Upper lobe of left lung (tissue), 6 donors: ENCODE measurements around the gene TULP1. TPM values are rescaled to one million over a fixed set of nuclear protein-coding genes. Genes with fewer than 3 reads are reported as not detected.

Experiments used
- ATAC-seq, 2 donors: fragments of 200-7000 bp; cut with Tn5 transposase; one replicate each; pipeline ENCODE4 v1.9.1; 2022; ENCODE audit warnings: mild to moderate bottlenecking in 2 of 2, moderate library complexity in 2 of 2; ENCODE audit not compliant: low FRiP score in 2 of 2
- DNase-seq, 2 donors: peaks; one replicate each; pipeline ENCODE4 v3.0.0-alpha.2; 2019 to 2020
- H3K27ac ChIP-seq, 4 donors: fragments of 200-600 bp; sonication (generic); one replicate each; pipeline ENCODE4 v1.5.1; 2016 to 2019
- H3K27me3 ChIP-seq, 4 donors: fragments of 200-600 bp; sonication (generic); one replicate each; pipeline ENCODE4 v1.5.1; 2017 to 2019
- H3K36me3 ChIP-seq, 4 donors: fragments of 200-600 bp; sonication (generic); one replicate each; pipeline ENCODE4 v1.5.1; 2016 to 2019
- H3K4me1 ChIP-seq, 4 donors: fragments of 200-600 bp; sonication (generic); one replicate each; pipeline ENCODE4 v1.5.1; 2018 to 2019
- H3K4me3 ChIP-seq, 4 donors: fragments of 200-600 bp; sonication (generic); one replicate each; pipeline ENCODE4 v1.5.1; 2017 to 2019; ENCODE audit warnings: mild to moderate bottlenecking in 2 of 4, moderate library complexity in 1 of 4
- H3K9me3 ChIP-seq, 4 donors: fragments of 200-600 bp; sonication (generic); one replicate each; pipeline ENCODE4 v1.5.1; 2018 to 2019
- CTCF ChIP-seq, 6 experiments: fragments of 450-650 bp in 4 of 6; fragments of 200-600 bp in 2 of 6; sonication (generic) in 2 of 6; IDR thresholded peaks; one replicate each; pipeline ENCODE4 v1.5.1; 2016 to 2019; ENCODE audit warnings: antibody characterized with exemption in 6 of 6
- EP300 ChIP-seq, 4 donors: sonication (generic); formaldehyde crosslinking; IDR thresholded peaks; one replicate each; pipeline ENCODE4 v1.5.1; 2017; ENCODE audit warnings: antibody characterized with exemption in 4 of 4, control low read depth in 2 of 4
- POLR2A ChIP-seq, 4 donors: fragments of 450-650 bp; IDR thresholded peaks; one replicate each; pipeline ENCODE4 v1.5.1; 2016 to 2017; ENCODE audit warnings: antibody characterized with exemption in 4 of 4, mild to moderate bottlenecking in 2 of 4
- POLR2AphosphoS5 ChIP-seq, 2 donors: sonication (generic); formaldehyde crosslinking; IDR thresholded peaks; one replicate each; pipeline ENCODE4 v1.5.1; 2017; ENCODE audit warnings: antibody characterized with exemption in 2 of 2
- WGBS, 2 donors: methylation state at CpG; one replicate each; pipeline ENCODE4 v1.1.5; 2017 to 2018; 5-methylcytosine and 5-hydroxymethylcytosine counted together
- total RNA-seq, 6 donors: library from RNA; depleted of rRNA in 4 of 6; stranded (reverse); fragments of >200 nt in 4 of 6; gene quantifications; one replicate each; pipeline versions ENCODE4 v1.1.0 to v1.2.1, GENCODE V29; 2016 to 2021
- donor health status: DM: no; HTN: no; CAD: no; lungs with moderate emphysema.
- donor health status: DM: no; HTN: yes; CAD: no; lungs with severe emphysema.

TULP1 gene
- total RNA-seq, 6 donors from 2014 or later, result not detected

GRCh38 chr6:35499372-35499771 lies 13.3 kb downstream of the TULP1 start:
- H3K4me1 ChIP-seq, result peaks cover 17 to 39% (median 28%) of the 10 kb centered on the region in 4 donors
- H3K36me3 ChIP-seq, result no peaks in the 10 kb centered on the region
- no peak for ATAC-seq
- WGBS, 2 donors, result 80 to 86% methylated on average over 4 of the region's 4 CpGs
- H3K27me3 ChIP-seq, result peaks cover 0 to 12% (median 4%) of the 10 kb centered on the region in 4 donors
- TF ChIP-seq POLR2AphosphoS5 (IDR thresholded peaks at IDR 0.05) (no peak), EP300 (IDR thresholded peaks at IDR 0.05) (no peak), CTCF (IDR thresholded peaks at IDR 0.05) (no peak), POLR2A (IDR thresholded peaks at IDR 0.05) (no peak)
- no peak overlapping the region for H3K27ac ChIP-seq
- DNase-seq, result no peak
- H3K9me3 ChIP-seq, result no peaks in the 10 kb centered on the region
- H3K4me3 ChIP-seq, result no peak overlapping the region

GRCh38 chr6:35498422-35499067 lies 14.2 kb downstream of the TULP1 start:
- H3K27ac ChIP-seq, result peak overlapping the region; percentile 94 to 97 (median 95)
- no peaks in the 10 kb centered on the region for H3K36me3 ChIP-seq
- TF ChIP-seq POLR2A (IDR thresholded peaks at IDR 0.05) (no peak), CTCF (IDR thresholded peaks at IDR 0.05) (no peak), POLR2AphosphoS5 (IDR thresholded peaks at IDR 0.05) (no peak), EP300 (IDR thresholded peaks at IDR 0.05) (no peak)
- H3K9me3 ChIP-seq, result no peaks in the 10 kb centered on the region
- WGBS, 2 donors, result 31 to 43% methylated on average over 10 to 14 of the region's 14 CpGs
- no peak for DNase-seq
- no peak for ATAC-seq
- H3K4me1 ChIP-seq, result peaks cover 26 to 47% (median 36%) of the 10 kb centered on the region in 4 donors
- H3K27me3 ChIP-seq, result peaks cover 0 to 12% (median 4%) of the 10 kb centered on the region in 4 donors
- peak overlapping the region in 3 of 4 donors; percentile 75 to 95 (median 93) for H3K4me3 ChIP-seq

GRCh38 chr6:35497571-35498421 lies 14.9 kb downstream of the TULP1 start:
- WGBS, 2 donors, result 5 to 7% methylated on average over 44 to 48 of the region's 77 CpGs
- Histone ChIP-seq H3K9me3 (no peaks in the 10 kb centered on the region), H3K36me3 (no peaks in the 10 kb centered on the region), H3K4me1 (peaks cover 26 to 50% (median 41%) of the 10 kb centered on the region in 4 donors), H3K27ac (peak overlapping the region; percentile 94 to 97 (median 95)), H3K27me3 (peaks cover 0 to 12% (median 4%) of the 10 kb centered on the region in 4 donors), H3K4me3 (peak overlapping the region; percentile 44 to 95 (median 84))
- ATAC-seq, result peak; percentile 54 to 79
- peak; percentile 54 to 91 for DNase-seq
- TF ChIP-seq EP300 (IDR thresholded peaks at IDR 0.05), result no peak
- peak; percentile 63 to 65 for TF ChIP-seq POLR2AphosphoS5 (IDR thresholded peaks at IDR 0.05)

- Histone ChIP-seq H3K27ac (peak within 1 kb of the TSS; percentile 94 to 97 (median 95)), H3K36me3 (no peaks in the 10 kb centered on the region), H3K4me1 (peaks cover 34 to 58% (median 49%) of the 10 kb centered on the region in 4 donors), H3K4me3 (peak within 1 kb of the TSS; percentile 48 to 95 (median 84)), H3K9me3 (no peaks in the 10 kb centered on the region), H3K27me3 (peaks cover 0 to 12% (median 4%) of the 10 kb centered on the region in 4 donors)
- ATAC-seq (peak; percentile 49 to 81), DNase-seq (peak; percentile 69 to 95)
- 0% methylated on average over 3 to 44 of the region's 98 CpGs for WGBS, 2 donors
- TF ChIP-seq POLR2A (IDR thresholded peaks at IDR 0.05) (peak in 3 of 4 donors; percentile 19 to 68 (median 64)), CTCF (IDR thresholded peaks at IDR 0.05) (peak in 1 of 6 experiments; percentile 26), EP300 (IDR thresholded peaks at IDR 0.05) (no peak), POLR2AphosphoS5 (IDR thresholded peaks at IDR 0.05) (no peak)
Measured at GRCh38 chr6:35496841-35497570, 15.7 kb downstream of the TULP1 start, which contains the start of gene TEAD3. Gene TEAD3, minus strand, starts transcription at chr6:35497079.
